PC-9 (cell line): ENCODE measurements around the gene LARGE2.

ENCODE experiments used
- EZH2 ChIP-seq: fragments of 200-600 bp; sonication (generic); IDR thresholded peaks from 2 replicates; pipeline ENCODE4 v1.8.0; 2017; ENCODE audit warnings: antibody characterized with exemption, low read depth
- TF ChIP-seq, protein P1 (sequence below): fragments of 200-600 bp; sonication (generic); conservative IDR thresholded peaks from 2 replicates; pipeline ENCODE4 v1.6.1; 2017; ENCODE audit warnings: mixed run types, antibody characterized with exemption, mild to moderate bottlenecking, moderate library complexity

DNA sequence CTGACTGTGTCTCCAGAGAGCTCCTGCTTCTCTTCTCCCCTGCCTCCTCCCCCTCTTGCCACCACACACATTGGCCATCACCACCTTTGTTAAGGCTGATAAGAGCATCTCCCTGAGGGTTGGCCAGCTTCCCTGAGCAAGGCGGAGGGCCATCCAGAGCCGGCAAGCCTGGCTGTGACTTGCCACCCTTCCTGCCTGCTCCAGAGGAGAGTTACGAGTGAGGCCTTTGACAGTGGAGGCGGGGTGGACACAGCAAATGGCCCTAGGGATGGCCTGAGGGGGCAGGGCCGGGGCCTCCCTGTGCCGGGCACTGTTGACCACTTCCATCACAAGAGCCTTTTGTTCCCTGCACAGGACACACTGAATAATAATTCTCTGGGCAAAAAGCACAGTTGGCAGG, 20.8 kb upstream of the LARGE2 start:
- TF ChIP-seq, protein P1, sequence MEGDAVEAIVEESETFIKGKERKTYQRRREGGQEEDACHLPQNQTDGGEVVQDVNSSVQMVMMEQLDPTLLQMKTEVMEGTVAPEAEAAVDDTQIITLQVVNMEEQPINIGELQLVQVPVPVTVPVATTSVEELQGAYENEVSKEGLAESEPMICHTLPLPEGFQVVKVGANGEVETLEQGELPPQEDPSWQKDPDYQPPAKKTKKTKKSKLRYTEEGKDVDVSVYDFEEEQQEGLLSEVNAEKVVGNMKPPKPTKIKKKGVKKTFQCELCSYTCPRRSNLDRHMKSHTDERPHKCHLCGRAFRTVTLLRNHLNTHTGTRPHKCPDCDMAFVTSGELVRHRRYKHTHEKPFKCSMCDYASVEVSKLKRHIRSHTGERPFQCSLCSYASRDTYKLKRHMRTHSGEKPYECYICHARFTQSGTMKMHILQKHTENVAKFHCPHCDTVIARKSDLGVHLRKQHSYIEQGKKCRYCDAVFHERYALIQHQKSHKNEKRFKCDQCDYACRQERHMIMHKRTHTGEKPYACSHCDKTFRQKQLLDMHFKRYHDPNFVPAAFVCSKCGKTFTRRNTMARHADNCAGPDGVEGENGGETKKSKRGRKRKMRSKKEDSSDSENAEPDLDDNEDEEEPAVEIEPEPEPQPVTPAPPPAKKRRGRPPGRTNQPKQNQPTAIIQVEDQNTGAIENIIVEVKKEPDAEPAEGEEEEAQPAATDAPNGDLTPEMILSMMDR = no peak
- no peak for TF ChIP-seq EZH2
